DND-41 (cell line): ENCODE measurements around the gene PC.
"Not testable (repeated sequence)": the region's sequence is repeated elsewhere in the genome, so short reads cannot be mapped to it uniquely, and the experiment has no call there.

ENCODE experiments used
- ATAC-seq: fragments of 200-7000 bp; cut with Tn5 transposase; 3 replicates; pipeline ENCODE4 v1.9.1; 2021; ENCODE audit warnings: low read depth; ENCODE audit not compliant: insufficient read depth
- DNase-seq: peaks from one replicate; pipeline ENCODE4 v3.0.0-alpha.2; 2020
- H2AFZ ChIP-seq: 2 replicates; pipeline ENCODE4 v1.6.0; 2012; ENCODE audit warnings: low read depth, low read length
- H3K27ac ChIP-seq: 2 replicates; pipeline ENCODE4 v1.5.1; 2012; ENCODE audit warnings: low read length, inconsistent platforms
- H3K27me3 ChIP-seq: fragments of 200-600 bp; sonication (generic); 2 replicates; pipeline ENCODE4 v1.6.0; 2012; ENCODE audit warnings: low read length, mild to moderate bottlenecking, inconsistent platforms; ENCODE audit not compliant: insufficient read depth, poor library complexity
- H3K36me3 ChIP-seq: 2 replicates; pipeline ENCODE4 v1.5.1; 2012; ENCODE audit warnings: low read length, inconsistent platforms; ENCODE audit not compliant: insufficient read depth
- H3K4me1 ChIP-seq: 2 replicates; pipeline ENCODE4 v1.5.1; 2012; ENCODE audit warnings: mild to moderate bottlenecking, low read length; ENCODE audit not compliant: insufficient read depth
- H3K4me2 ChIP-seq: 2 replicates; pipeline ENCODE4 v1.6.0; 2012; ENCODE audit warnings: mild to moderate bottlenecking, moderate library complexity, low read length, inconsistent platforms; ENCODE audit not compliant: insufficient read depth
- H3K4me3 ChIP-seq, 2 experiments: fragments of 200-600 bp in 1 of 2; shearing (Covaris generic) in 1 of 2; 2 replicates each; pipeline ENCODE4 v1.5.1; 2012 to 2016; ENCODE audit warnings: inconsistent platforms in 2 of 2, low read length in 2 of 2, mild to moderate bottlenecking in 2 of 2, low read depth in 1 of 2, moderate library complexity in 1 of 2
- H3K79me2 ChIP-seq: 2 replicates; pipeline ENCODE4 v1.6.0; 2012; ENCODE audit warnings: low read length, inconsistent platforms; ENCODE audit not compliant: insufficient read depth
- H3K9ac ChIP-seq: 2 replicates; pipeline ENCODE4 v1.6.0; 2012; ENCODE audit warnings: low read depth, mild to moderate bottlenecking, inconsistent platforms, low read length, moderate library complexity
- H3K9me3 ChIP-seq: 2 replicates; pipeline ENCODE4 v1.5.1; 2012; ENCODE audit warnings: low read length, moderate library complexity, mild to moderate bottlenecking, inconsistent platforms; ENCODE audit not compliant: insufficient read depth, severe bottlenecking
- H4K20me1 ChIP-seq: 2 replicates; pipeline ENCODE4 v1.6.0; 2012; ENCODE audit warnings: low read length; ENCODE audit not compliant: insufficient read depth
- EZH2 ChIP-seq: IDR thresholded peaks from 3 replicates; pipeline ENCODE4 v1.6.1; 2012; ENCODE audit warnings: borderline replicate concordance, low read depth, mild to moderate bottlenecking, moderate library complexity, low read length, inconsistent platforms; ENCODE audit not compliant: severe bottlenecking
- TF ChIP-seq, protein P1 (sequence below): IDR thresholded peaks from 2 replicates; pipeline ENCODE4 v1.5.1; 2012; ENCODE audit warnings: borderline replicate concordance, low read length, moderate library complexity, mild to moderate bottlenecking; ENCODE audit not compliant: poor library complexity, severe bottlenecking; ENCODE audit errors: extremely low read depth

Gene PC

DNA sequence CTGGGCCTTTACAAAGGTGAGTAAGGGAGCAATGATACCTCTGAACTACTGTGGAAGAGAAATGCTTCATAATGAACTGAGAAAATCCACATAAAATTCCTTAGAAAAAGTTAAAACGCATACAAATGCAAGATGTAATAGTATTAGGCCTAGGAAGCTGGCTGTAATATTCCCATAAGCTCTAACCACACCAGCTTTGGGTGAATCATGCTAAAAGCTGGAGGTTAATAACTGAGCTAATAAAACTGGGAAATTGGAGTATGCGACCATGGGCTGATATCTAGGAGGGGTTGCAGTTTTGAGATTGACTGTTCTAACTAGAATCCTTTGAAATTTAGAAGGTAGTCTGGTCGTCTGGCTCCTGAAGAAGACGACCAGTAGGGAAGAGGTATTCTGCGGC lies 143.5 kb downstream of the PC start:
- no peak for TF ChIP-seq EZH2
- TF ChIP-seq, protein P1, sequence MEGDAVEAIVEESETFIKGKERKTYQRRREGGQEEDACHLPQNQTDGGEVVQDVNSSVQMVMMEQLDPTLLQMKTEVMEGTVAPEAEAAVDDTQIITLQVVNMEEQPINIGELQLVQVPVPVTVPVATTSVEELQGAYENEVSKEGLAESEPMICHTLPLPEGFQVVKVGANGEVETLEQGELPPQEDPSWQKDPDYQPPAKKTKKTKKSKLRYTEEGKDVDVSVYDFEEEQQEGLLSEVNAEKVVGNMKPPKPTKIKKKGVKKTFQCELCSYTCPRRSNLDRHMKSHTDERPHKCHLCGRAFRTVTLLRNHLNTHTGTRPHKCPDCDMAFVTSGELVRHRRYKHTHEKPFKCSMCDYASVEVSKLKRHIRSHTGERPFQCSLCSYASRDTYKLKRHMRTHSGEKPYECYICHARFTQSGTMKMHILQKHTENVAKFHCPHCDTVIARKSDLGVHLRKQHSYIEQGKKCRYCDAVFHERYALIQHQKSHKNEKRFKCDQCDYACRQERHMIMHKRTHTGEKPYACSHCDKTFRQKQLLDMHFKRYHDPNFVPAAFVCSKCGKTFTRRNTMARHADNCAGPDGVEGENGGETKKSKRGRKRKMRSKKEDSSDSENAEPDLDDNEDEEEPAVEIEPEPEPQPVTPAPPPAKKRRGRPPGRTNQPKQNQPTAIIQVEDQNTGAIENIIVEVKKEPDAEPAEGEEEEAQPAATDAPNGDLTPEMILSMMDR, result no peak
- H4K20me1 ChIP-seq, result no peaks in the 10 kb centered on the region

DNA sequence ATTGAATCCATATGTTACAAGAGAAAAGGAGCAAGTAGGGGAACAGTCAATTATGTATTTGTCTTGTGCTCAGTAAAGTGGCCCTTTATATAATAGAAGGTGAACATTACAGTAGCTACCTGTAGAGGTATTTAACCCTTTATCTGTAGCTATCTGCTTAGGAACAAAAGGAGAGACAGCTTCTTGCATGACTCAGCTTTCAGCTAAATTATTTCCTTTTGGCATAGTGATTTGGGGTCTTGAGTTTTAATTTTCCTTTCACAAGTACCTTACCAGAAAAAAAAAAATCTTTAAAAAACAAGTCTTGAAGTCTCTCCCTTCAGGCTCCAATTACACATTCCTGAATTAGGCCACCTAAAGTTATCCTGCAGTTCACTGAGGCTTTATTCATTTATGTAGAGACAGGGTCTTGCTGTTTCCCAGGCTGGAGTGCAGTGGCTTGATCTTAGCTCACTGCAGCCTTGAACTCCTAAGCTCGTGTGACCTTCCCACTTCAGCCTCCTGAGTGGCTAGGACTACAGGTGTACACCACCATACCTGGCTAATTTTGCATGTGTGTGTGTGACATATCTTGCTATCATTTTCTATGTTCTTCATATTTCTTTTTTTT lies 147.5 kb downstream of the PC start:
- H3K9ac ChIP-seq, result no peak overlapping the region
- no peak overlapping the region for H3K4me3 ChIP-seq
- H4K20me1 ChIP-seq, result no peaks in the 10 kb centered on the region
- no peaks in the 10 kb centered on the region for H3K27me3 ChIP-seq
- no peak for DNase-seq
- no peaks in the 10 kb centered on the region for H3K36me3 ChIP-seq
- TF ChIP-seq EZH2, result no peak
- TF ChIP-seq, protein P1, result no peak
- H3K9me3 ChIP-seq, result no peaks in the 10 kb centered on the region
- no peak for ATAC-seq
- no peak overlapping the region for H3K4me2 ChIP-seq
- H2AFZ ChIP-seq, result no peak overlapping the region
- no peaks in the 10 kb centered on the region for H3K4me1 ChIP-seq
- H3K27ac ChIP-seq, result no peak overlapping the region
- H3K79me2 ChIP-seq, result no peaks in the 10 kb centered on the region

More for the DNA sequence above, 143.5 kb downstream of the PC start:
- no peaks in the 10 kb centered on the region for H3K79me2 ChIP-seq
- no peak overlapping the region for H2AFZ ChIP-seq
- H3K4me1 ChIP-seq, result no peaks in the 10 kb centered on the region
- no peak overlapping the region for H3K4me2 ChIP-seq
- no peaks in the 10 kb centered on the region for H3K36me3 ChIP-seq
- H3K9me3 ChIP-seq, result no peaks in the 10 kb centered on the region
- no peaks in the 10 kb centered on the region for H3K27me3 ChIP-seq
- no peak overlapping the region for H3K9ac ChIP-seq
- no peak for ATAC-seq
- no peak overlapping the region for H3K27ac ChIP-seq
- no peak overlapping the region for H3K4me3 ChIP-seq
- DNase-seq, result no peak

DNA sequence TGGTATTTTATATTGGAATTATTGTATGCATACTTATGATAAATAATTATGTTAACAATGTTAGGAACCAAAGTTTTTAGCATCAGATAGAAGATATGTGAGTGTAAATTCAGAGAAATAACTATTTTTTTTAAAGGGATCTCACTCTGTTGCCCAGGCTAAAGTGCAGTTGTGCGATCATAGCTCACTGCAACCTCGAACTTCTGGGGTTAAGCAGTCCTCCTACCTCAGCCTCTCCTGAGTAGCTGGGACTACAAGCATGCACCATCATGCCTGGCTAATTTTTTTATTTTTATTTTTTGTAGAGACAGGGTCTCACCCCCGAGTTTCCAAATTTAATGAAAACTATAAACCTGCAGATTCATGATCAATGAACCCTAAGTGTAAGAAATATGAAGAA lies 148.6 kb downstream of the PC start:
- Histone ChIP-seq H3K27ac (no peak overlapping the region), H3K36me3 (no peaks in the 10 kb centered on the region), H3K4me1 (no peaks in the 10 kb centered on the region), H4K20me1 (no peaks in the 10 kb centered on the region), H3K4me3 (no peak overlapping the region), H3K79me2 (no peaks in the 10 kb centered on the region), H3K27me3 (no peaks in the 10 kb centered on the region), H3K4me2 (no peak overlapping the region), H3K9ac (no peak overlapping the region), H2AFZ (no peak overlapping the region), H3K9me3 (no peaks in the 10 kb centered on the region)
- ATAC-seq (no peak), DNase-seq (no peak)
- no peak for TF ChIP-seq EZH2
- TF ChIP-seq, protein P1, result no peak

DNA sequence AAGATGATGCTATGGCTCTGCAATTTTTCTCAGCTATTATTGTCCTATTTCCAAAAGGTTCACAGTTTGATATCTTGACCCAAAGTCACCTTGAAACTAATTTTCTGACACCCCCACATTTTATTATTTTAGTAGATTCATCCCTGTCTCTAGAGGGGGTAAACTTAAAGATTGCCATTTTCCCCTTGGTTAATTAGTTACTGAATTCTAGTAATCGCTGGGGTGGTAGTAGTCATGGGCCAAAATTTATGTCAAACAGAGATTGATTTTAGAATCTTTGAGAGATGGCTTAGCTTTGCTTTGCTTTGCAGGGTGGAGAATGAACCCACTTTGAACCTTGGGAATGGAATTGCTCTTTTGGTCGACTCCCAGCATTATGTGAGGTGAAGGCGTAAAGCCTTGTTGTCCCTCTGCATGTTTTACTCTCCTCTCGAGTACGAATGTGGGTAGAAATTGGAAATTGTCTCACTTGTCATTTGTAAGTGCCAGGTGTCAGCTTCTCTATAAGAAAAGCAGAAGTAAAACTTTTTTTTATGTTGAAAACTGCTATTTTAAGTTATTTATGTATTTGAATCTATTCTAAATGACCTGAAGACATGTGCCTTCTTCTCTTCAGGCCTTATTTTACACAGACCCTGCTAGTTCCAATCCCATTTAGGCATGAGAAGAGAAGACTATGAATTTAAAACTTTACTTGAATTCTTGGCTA lies 157.3 kb downstream of the PC start:
- DNase-seq (no peak), ATAC-seq (no peak)
- Histone ChIP-seq H2AFZ (no peak overlapping the region), H3K79me2 (no peaks in the 10 kb centered on the region), H3K27ac (no peak overlapping the region), H3K4me1 (no peaks in the 10 kb centered on the region), H3K36me3 (no peaks in the 10 kb centered on the region), H3K4me2 (no peak overlapping the region), H3K9me3 (no peaks in the 10 kb centered on the region), H3K9ac (no peak overlapping the region), H4K20me1 (no peaks in the 10 kb centered on the region), H3K4me3 (no peak overlapping the region), H3K27me3 (no peaks in the 10 kb centered on the region)
- no peak for TF ChIP-seq EZH2
- TF ChIP-seq, protein P1, result no peak

DNA sequence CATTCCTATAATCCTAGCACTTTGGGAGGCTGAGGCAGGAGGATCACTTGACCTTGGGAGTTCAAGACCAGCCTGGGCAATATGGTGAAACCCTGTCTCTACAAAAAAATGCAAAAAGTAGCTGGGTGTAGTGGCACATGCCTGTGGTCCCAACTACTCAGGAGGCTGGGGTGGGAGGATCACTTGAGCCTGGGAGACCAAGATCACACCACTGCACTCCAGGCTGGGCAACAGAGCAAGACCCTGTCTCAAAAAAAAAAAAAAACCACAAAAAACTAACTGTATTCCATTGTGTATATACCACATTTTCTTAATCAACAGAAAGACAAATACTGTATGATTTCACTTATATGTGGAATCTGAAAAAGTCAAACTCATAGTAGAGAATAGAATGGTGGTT lies 158.4 kb downstream of the PC start:
- DNase-seq, H3K79me2 ChIP-seq, H3K9me3 ChIP-seq, H3K27me3 ChIP-seq, H2AFZ ChIP-seq, ATAC-seq, H3K4me3 ChIP-seq, H4K20me1 ChIP-seq, H3K36me3 ChIP-seq, H3K9ac ChIP-seq, H3K27ac ChIP-seq, H3K4me1 ChIP-seq, H3K4me2 ChIP-seq: not testable (repeated sequence)
